Caco-2 (cell line): ENCODE data around the gene BCL7B. TPM values are rescaled to one million over a fixed set of nuclear protein-coding genes. Genes with fewer than 3 reads are reported as not detected.
A peak's percentile ranks its signal among the peaks of the same experiment; 100 is the strongest.

ENCODE experiments used
- BruUV-seq: library from RNA; stranded (reverse); fragments of 400-500 nt; replicated peaks from 2 replicates; lab custom pipeline; 2021; lab: Mats Ljungman, UMichigan
- CTCF ChIA-PET: fragments of 300-600 bp; sonication (Branson Sonifier 250); formaldehyde crosslinking; loops from one replicate; lab custom pipeline; 2022; ENCODE audit warnings: antibody characterized with exemption; lab: Charles Lee
- POLR2A ChIA-PET: fragments of 300-600 bp; sonication (Branson Sonifier 250); formaldehyde crosslinking; loops from one replicate; lab custom pipeline; 2022; ENCODE audit warnings: antibody characterized with exemption; lab: Charles Lee
- DNase-seq, 2 experiments: peaks; one replicate each; pipeline versions ENCODE4 v3.0.0 to v3.0.0-alpha.2; 2020 to 2022
- H3K27me3 ChIP-seq: replicated peaks from 2 replicates; pipeline ENCODE4 v1.6.0; 2011; ENCODE audit warnings: low read length; ENCODE audit not compliant: control insufficient read depth, insufficient read depth
- H3K36me3 ChIP-seq: 2 replicates; pipeline ENCODE4 v1.5.1; 2011; ENCODE audit warnings: low read length; ENCODE audit not compliant: control insufficient read depth, insufficient read depth
- H3K4me1 ChIP-seq: fragments of 250-450 bp; sonication (Bioruptor Pico); 2 replicates; pipeline ENCODE4 v1.5.1; 2020; ENCODE audit warnings: mild to moderate bottlenecking
- H3K4me3 ChIP-seq: 2 replicates; pipeline ENCODE4 v1.5.1; 2011; ENCODE audit warnings: low read depth, mild to moderate bottlenecking, control low read depth, low read length
- H3K9me3 ChIP-seq: fragments of 250-450 bp; sonication (Bioruptor Pico); 2 replicates; pipeline ENCODE4 v1.5.1; 2020; ENCODE audit warnings: mild to moderate bottlenecking, moderate library complexity
- H3K27ac Mint-ChIP-seq: one replicate; pipeline ENCODE4 v1.8.0; 2022; ENCODE audit warnings: mixed read lengths; ENCODE audit not compliant: unreplicated experiment
- H3K27me3 Mint-ChIP-seq: one replicate; pipeline ENCODE4 v1.8.0; 2022; ENCODE audit warnings: mixed read lengths; ENCODE audit not compliant: insufficient read depth, unreplicated experiment
- H3K36me3 Mint-ChIP-seq: one replicate; pipeline ENCODE4 v1.8.0; 2022; ENCODE audit warnings: mild to moderate bottlenecking, mixed read lengths; ENCODE audit not compliant: insufficient read depth, unreplicated experiment
- H3K4me1 Mint-ChIP-seq: one replicate; pipeline ENCODE4 v1.8.0; 2022; ENCODE audit warnings: low read depth, mixed read lengths; ENCODE audit not compliant: unreplicated experiment
- H3K4me3 Mint-ChIP-seq: one replicate; pipeline ENCODE4 v1.8.0; 2022; ENCODE audit warnings: mild to moderate bottlenecking, moderate library complexity, mixed read lengths; ENCODE audit not compliant: unreplicated experiment
- H3K9me3 Mint-ChIP-seq: one replicate; pipeline ENCODE4 v1.8.0; 2022; ENCODE audit warnings: mixed read lengths; ENCODE audit not compliant: unreplicated experiment
- CTCF ChIP-seq, 2 experiments: fragments of 200-600 bp in 1 of 2; IDR thresholded peaks; 1 replicate in 1 of 2; 2 replicates in 1 of 2; pipeline versions ENCODE4 v1.5.1 to v1.8.0; 2011 to 2022; ENCODE audit warnings: antibody characterized with exemption in 1 of 2, control low read depth in 1 of 2, inconsistent platforms in 1 of 2, low read depth in 1 of 2, low read length in 1 of 2, mild to moderate bottlenecking in 1 of 2, moderate library complexity in 1 of 2; ENCODE audit not compliant: insufficient read depth in 1 of 2, severe bottlenecking in 1 of 2, unreplicated experiment in 1 of 2
- intact Hi-C: fragments of 100-400 bp; cut with micrococcal nuclease; formaldehyde crosslinking; loops from one replicate; pipeline ENCODE4 v1.10.0; 2022; ENCODE audit not compliant: unreplicated experiment
- total RNA-seq: library from RNA; stranded (reverse); gene quantifications from 2 replicates; pipeline ENCODE4 v1.2.3, GENCODE V29; 2022

Gene BCL7B
- total RNA-seq, 1 experiment from 2014 or later = 74.6 TPM

GRCh38 chr7:73518470-73518869, 39.0 kb downstream of the BCL7B start:
- H3K4me3 Mint-ChIP-seq = peak overlapping the region; percentile 11
- Histone ChIP-seq H3K9me3 (no peaks in the 10 kb centered on the region), H3K36me3 (peaks cover 5% of the 10 kb centered on the region; the same call in 1 of the 2 replicates), H3K27me3 (no peaks in the 10 kb centered on the region), H3K4me1 (peaks cover 18% of the 10 kb centered on the region), H3K4me3 (no peak overlapping the region)
- intact Hi-C loops = no loop called here
- no peak for DNase-seq
- H3K4me1 Mint-ChIP-seq = peaks cover 12% of the 10 kb centered on the region
- ChIA-PET POLR2A (interaction anchor here (1.2 kb wide), 1 partner anchor 38 kb away, joined by 3 read pairs; no protein-coding TSS in a partner anchor), CTCF (no interaction called here)
- no peak overlapping the region for H3K27ac Mint-ChIP-seq
- peaks cover 82% of the 10 kb centered on the region for H3K36me3 Mint-ChIP-seq
- no TSS peak for BruUV-seq
- no peaks in the 10 kb centered on the region for H3K9me3 Mint-ChIP-seq
- TF ChIP-seq CTCF (IDR thresholded peaks at IDR 0.05; ENCODE audit: insufficient read depth in 1 of 2, low read depth in 1 of 2, low read length in 1 of 2, severe bottlenecking in 1 of 2, unreplicated experiment in 1 of 2) = no peak
- no peaks in the 10 kb centered on the region for H3K27me3 Mint-ChIP-seq

- peaks cover 18% of the 10 kb centered on the region for H3K4me1 ChIP-seq
- BruUV-seq = no TSS peak
- H3K9me3 ChIP-seq = no peaks in the 10 kb centered on the region
- no peak for TF ChIP-seq CTCF (IDR thresholded peaks at IDR 0.05; ENCODE audit: insufficient read depth in 1 of 2, low read depth in 1 of 2, low read length in 1 of 2, severe bottlenecking in 1 of 2, unreplicated experiment in 1 of 2)
- Mint-ChIP-seq H3K9me3 (no peaks in the 10 kb centered on the region), H3K4me3 (no peak overlapping the region), H3K36me3 (peaks cover 90% of the 10 kb centered on the region), H3K27me3 (no peaks in the 10 kb centered on the region), H3K27ac (no peak overlapping the region), H3K4me1 (peaks cover 12% of the 10 kb centered on the region)
- intact Hi-C loops = no loop called here
- peaks cover 5% of the 10 kb centered on the region; the same call in 1 of the 2 replicates for H3K36me3 ChIP-seq
- CTCF ChIA-PET = interaction anchor here (0.6 kb wide), 1 partner anchor 9 kb away, joined by 3 read pairs; no protein-coding TSS in a partner anchor
- POLR2A ChIA-PET = no interaction called here
- H3K4me3 ChIP-seq = no peak overlapping the region
- no peaks in the 10 kb centered on the region for H3K27me3 ChIP-seq
- no peak for DNase-seq
Observed at GRCh38 chr7:73517241-73517995, 40.1 kb downstream of the BCL7B start.

GRCh38 chr7:73515178-73515577, 42.3 kb downstream of the BCL7B start:
- CTCF ChIA-PET = interaction anchor here (0.7 kb wide), 1 partner anchor 77 kb away, joined by 9 read pairs; no protein-coding TSS in a partner anchor
- no peaks in the 10 kb centered on the region for H3K27me3 Mint-ChIP-seq
- peaks cover 5% of the 10 kb centered on the region; the same call in 1 of the 2 replicates for H3K36me3 ChIP-seq
- H3K9me3 ChIP-seq = no peaks in the 10 kb centered on the region
- no peak for TF ChIP-seq CTCF (IDR thresholded peaks at IDR 0.05; ENCODE audit: insufficient read depth in 1 of 2, low read depth in 1 of 2, low read length in 1 of 2, severe bottlenecking in 1 of 2, unreplicated experiment in 1 of 2)
- no peak overlapping the region for H3K27ac Mint-ChIP-seq
- H3K36me3 Mint-ChIP-seq = peaks cover 94% of the 10 kb centered on the region
- H3K27me3 ChIP-seq = no peaks in the 10 kb centered on the region
- peaks cover 8% of the 10 kb centered on the region for H3K4me1 Mint-ChIP-seq
- DNase-seq = no peak
- H3K4me3 ChIP-seq = no peak overlapping the region
- no peaks in the 10 kb centered on the region for H3K9me3 Mint-ChIP-seq
- H3K4me3 Mint-ChIP-seq = no peak overlapping the region
- intact Hi-C loops = no loop called here
- peaks cover 13% of the 10 kb centered on the region for H3K4me1 ChIP-seq
- no TSS peak for BruUV-seq
- POLR2A ChIA-PET = no interaction called here
